ENCODE data around the gene APPBP2. TPM values are rescaled to one million over a fixed set of nuclear protein-coding genes. Genes with fewer than 3 reads are reported as not detected.

Gene APPBP2
- polyA plus RNA-seq, 1 of the 3 experiments (the other 2 are of a cell fraction), result 7.6 TPM

GRCh38 chr17:60557805-60558204 is 31.8 kb upstream of the APPBP2 start (continued):
- TF ChIP-seq, protein P1, sequence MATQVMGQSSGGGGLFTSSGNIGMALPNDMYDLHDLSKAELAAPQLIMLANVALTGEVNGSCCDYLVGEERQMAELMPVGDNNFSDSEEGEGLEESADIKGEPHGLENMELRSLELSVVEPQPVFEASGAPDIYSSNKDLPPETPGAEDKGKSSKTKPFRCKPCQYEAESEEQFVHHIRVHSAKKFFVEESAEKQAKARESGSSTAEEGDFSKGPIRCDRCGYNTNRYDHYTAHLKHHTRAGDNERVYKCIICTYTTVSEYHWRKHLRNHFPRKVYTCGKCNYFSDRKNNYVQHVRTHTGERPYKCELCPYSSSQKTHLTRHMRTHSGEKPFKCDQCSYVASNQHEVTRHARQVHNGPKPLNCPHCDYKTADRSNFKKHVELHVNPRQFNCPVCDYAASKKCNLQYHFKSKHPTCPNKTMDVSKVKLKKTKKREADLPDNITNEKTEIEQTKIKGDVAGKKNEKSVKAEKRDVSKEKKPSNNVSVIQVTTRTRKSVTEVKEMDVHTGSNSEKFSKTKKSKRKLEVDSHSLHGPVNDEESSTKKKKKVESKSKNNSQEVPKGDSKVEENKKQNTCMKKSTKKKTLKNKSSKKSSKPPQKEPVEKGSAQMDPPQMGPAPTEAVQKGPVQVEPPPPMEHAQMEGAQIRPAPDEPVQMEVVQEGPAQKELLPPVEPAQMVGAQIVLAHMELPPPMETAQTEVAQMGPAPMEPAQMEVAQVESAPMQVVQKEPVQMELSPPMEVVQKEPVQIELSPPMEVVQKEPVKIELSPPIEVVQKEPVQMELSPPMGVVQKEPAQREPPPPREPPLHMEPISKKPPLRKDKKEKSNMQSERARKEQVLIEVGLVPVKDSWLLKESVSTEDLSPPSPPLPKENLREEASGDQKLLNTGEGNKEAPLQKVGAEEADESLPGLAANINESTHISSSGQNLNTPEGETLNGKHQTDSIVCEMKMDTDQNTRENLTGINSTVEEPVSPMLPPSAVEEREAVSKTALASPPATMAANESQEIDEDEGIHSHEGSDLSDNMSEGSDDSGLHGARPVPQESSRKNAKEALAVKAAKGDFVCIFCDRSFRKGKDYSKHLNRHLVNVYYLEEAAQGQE (IDR thresholded peaks at IDR 0.05; ENCODE audit: low read depth, low read length), result no peak
- TF ChIP-seq FOSL2 (IDR thresholded peaks at IDR 0.05; ENCODE audit: borderline replicate concordance, low read depth), result no peak
- TF ChIP-seq CHD2 (IDR thresholded peaks at IDR 0.05; ENCODE audit: low read length, partially characterized antibody), result no peak
- no peak for TF ChIP-seq EP300 (IDR thresholded peaks at IDR 0.05; ENCODE audit: borderline replicate concordance in 1 of 2, low read depth in 1 of 2, low read length in 1 of 2)

GRCh38 chr17:60555786-60556185 is 29.7 kb upstream of the APPBP2 start:
- Histone ChIP-seq H3K36me3 (replicated peaks in 1 of 2; ENCODE audit: control insufficient read depth in 1 of 2, insufficient read depth in 2 of 2, low read length in 1 of 2) (no peaks in the 10 kb centered on the region), H3K79me2 (ENCODE audit: insufficient read depth) (no peaks in the 10 kb centered on the region), H3K27me3 (ENCODE audit: insufficient read depth) (no peaks in the 10 kb centered on the region), H3K4me1 (ENCODE audit: control insufficient read depth in 1 of 2, insufficient read depth in 2 of 2, low read depth in 1 of 2, low read length in 1 of 2) (no peaks in the 10 kb centered on the region), H3K9me3 (no peaks in the 10 kb centered on the region), H2AFZ (ENCODE audit: low read depth) (no peak overlapping the region), H3K4me2 (no peak overlapping the region), H3K9me2 (no peaks in the 10 kb centered on the region), H3K27ac (ENCODE audit: low read depth in 2 of 2, low read length in 1 of 2) (no peak overlapping the region), H4K20me1 (ENCODE audit: insufficient read depth) (no peaks in the 10 kb centered on the region), H3K4me3 (ENCODE audit: low read depth in 2 of 2, low read length in 1 of 2) (no peak overlapping the region), H3F3A (replicated peaks; ENCODE audit: insufficient read depth) (peaks cover 3% of the 10 kb centered on the region), H3K9ac (no peak overlapping the region)
- ChIA-PET POLR2A (interaction anchor here (0.6 kb wide), 1 partner anchor 39 kb away, joined by 3 read pairs; no protein-coding TSS in a partner anchor), CTCF (interaction anchor here (2.7 to 8.0 kb wide), 2 partner anchors 13 to 82 kb away, joined by 6 to 57 read pairs; no protein-coding TSS in a partner anchor)
- WGBS (ENCODE audit: low lambda C conversion rate), result 93% methylated on average over 4 of the region's 4 CpGs
- TF ChIP-seq MXI1 (IDR thresholded peaks at IDR 0.05; ENCODE audit: low read depth, low read length) (no peak), RXRA (IDR thresholded peaks at IDR 0.05; ENCODE audit: borderline replicate concordance, low read depth) (no peak), EZH2phosphoT487 (IDR thresholded peaks at IDR 0.05; ENCODE audit: borderline replicate concordance, low read depth) (no peak), TEAD4 (IDR thresholded peaks at IDR 0.05; ENCODE audit: borderline replicate concordance, insufficient read depth) (no peak), GABPA (IDR thresholded peaks at IDR 0.05; ENCODE audit: low read depth) (no peak), ELF1 (IDR thresholded peaks at IDR 0.05) (no peak), SIN3A (IDR thresholded peaks at IDR 0.05; ENCODE audit: borderline replicate concordance, low read depth, low read length) (no peak), TCF12 (IDR thresholded peaks at IDR 0.05) (no peak), TAF1 (IDR thresholded peaks at IDR 0.05; ENCODE audit: borderline replicate concordance, low read depth, low read length) (no peak), CHD2 (IDR thresholded peaks at IDR 0.05; ENCODE audit: low read length, partially characterized antibody) (no peak), EP300 (IDR thresholded peaks at IDR 0.05; ENCODE audit: borderline replicate concordance in 1 of 2, low read depth in 1 of 2, low read length in 1 of 2) (no peak), PBX3 (IDR thresholded peaks at IDR 0.05) (no peak), RCOR1 (IDR thresholded peaks at IDR 0.05; ENCODE audit: low read length) (no peak), JUND (IDR thresholded peaks at IDR 0.05) (no peak)
- TF ChIP-seq, protein P2, sequence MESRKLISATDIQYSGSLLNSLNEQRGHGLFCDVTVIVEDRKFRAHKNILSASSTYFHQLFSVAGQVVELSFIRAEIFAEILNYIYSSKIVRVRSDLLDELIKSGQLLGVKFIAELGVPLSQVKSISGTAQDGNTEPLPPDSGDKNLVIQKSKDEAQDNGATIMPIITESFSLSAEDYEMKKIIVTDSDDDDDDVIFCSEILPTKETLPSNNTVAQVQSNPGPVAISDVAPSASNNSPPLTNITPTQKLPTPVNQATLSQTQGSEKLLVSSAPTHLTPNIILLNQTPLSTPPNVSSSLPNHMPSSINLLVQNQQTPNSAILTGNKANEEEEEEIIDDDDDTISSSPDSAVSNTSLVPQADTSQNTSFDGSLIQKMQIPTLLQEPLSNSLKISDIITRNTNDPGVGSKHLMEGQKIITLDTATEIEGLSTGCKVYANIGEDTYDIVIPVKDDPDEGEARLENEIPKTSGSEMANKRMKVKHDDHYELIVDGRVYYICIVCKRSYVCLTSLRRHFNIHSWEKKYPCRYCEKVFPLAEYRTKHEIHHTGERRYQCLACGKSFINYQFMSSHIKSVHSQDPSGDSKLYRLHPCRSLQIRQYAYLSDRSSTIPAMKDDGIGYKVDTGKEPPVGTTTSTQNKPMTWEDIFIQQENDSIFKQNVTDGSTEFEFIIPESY (IDR thresholded peaks at IDR 0.05; ENCODE audit: borderline replicate concordance, low read depth), result no peak
- TF ChIP-seq, protein P3, sequence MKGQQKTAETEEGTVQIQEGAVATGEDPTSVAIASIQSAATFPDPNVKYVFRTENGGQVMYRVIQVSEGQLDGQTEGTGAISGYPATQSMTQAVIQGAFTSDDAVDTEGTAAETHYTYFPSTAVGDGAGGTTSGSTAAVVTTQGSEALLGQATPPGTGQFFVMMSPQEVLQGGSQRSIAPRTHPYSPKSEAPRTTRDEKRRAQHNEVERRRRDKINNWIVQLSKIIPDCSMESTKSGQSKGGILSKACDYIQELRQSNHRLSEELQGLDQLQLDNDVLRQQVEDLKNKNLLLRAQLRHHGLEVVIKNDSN (IDR thresholded peaks at IDR 0.05; ENCODE audit: borderline replicate concordance, low read depth), result no peak
- TF ChIP-seq, protein P4, sequence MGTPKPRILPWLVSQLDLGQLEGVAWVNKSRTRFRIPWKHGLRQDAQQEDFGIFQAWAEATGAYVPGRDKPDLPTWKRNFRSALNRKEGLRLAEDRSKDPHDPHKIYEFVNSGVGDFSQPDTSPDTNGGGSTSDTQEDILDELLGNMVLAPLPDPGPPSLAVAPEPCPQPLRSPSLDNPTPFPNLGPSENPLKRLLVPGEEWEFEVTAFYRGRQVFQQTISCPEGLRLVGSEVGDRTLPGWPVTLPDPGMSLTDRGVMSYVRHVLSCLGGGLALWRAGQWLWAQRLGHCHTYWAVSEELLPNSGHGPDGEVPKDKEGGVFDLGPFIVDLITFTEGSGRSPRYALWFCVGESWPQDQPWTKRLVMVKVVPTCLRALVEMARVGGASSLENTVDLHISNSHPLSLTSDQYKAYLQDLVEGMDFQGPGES (IDR thresholded peaks at IDR 0.05; ENCODE audit: low read depth, low read length), result no peak
- TF ChIP-seq, protein P5, sequence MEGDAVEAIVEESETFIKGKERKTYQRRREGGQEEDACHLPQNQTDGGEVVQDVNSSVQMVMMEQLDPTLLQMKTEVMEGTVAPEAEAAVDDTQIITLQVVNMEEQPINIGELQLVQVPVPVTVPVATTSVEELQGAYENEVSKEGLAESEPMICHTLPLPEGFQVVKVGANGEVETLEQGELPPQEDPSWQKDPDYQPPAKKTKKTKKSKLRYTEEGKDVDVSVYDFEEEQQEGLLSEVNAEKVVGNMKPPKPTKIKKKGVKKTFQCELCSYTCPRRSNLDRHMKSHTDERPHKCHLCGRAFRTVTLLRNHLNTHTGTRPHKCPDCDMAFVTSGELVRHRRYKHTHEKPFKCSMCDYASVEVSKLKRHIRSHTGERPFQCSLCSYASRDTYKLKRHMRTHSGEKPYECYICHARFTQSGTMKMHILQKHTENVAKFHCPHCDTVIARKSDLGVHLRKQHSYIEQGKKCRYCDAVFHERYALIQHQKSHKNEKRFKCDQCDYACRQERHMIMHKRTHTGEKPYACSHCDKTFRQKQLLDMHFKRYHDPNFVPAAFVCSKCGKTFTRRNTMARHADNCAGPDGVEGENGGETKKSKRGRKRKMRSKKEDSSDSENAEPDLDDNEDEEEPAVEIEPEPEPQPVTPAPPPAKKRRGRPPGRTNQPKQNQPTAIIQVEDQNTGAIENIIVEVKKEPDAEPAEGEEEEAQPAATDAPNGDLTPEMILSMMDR (IDR thresholded peaks at IDR 0.05), result no peak
- DNase-seq, result no peak
